C4-2B (cell line): ENCODE measurements around the gene TNFSF12.

Experiments used
- ZFX ChIP-seq: fragments of 450-650 bp; IDR thresholded peaks from 2 replicates; pipeline ENCODE4 v1.6.1; 2017
- TF ChIP-seq, protein P1 (sequence below): fragments of 450-650 bp; conservative IDR thresholded peaks from 2 replicates; pipeline ENCODE4 v1.5.1; 2017; ENCODE audit warnings: mild to moderate bottlenecking

DNA sequence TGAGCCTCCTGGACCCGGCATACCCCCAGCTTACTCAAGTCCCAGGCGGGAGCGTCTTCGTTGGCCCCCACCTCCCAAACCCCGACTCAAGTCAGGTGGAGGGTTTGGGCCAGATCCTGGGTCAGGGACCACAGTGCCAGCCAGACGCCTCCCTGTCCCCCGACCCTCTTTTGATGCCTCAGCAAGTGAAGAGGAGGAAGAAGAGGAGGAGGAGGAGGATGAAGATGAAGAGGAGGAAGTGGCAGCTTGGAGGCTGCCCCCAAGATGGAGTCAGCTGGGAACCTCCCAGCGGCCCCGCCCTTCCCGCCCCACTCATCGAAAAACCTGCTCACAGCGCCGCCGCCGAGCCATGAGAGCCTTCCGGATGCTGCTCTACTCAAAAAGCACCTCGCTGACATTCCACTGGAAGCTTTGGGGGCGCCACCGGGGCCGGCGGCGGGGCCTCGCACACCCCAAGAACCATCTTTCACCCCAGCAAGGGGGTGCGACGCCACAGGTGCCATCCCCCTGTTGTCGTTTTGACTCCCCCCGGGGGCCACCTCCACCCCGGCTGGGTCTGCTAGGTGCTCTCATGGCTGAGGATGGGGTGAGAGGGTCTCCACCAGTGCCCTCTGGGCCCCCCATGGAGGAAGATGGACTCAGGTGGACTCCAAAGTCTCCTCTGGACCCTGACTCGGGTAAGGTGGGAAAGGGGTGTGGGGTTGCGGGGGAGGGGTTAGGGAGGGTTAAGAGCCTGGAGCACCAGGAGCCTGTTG is 14.4 kb downstream of the TNFSF12 start:
- TF ChIP-seq, protein P1, sequence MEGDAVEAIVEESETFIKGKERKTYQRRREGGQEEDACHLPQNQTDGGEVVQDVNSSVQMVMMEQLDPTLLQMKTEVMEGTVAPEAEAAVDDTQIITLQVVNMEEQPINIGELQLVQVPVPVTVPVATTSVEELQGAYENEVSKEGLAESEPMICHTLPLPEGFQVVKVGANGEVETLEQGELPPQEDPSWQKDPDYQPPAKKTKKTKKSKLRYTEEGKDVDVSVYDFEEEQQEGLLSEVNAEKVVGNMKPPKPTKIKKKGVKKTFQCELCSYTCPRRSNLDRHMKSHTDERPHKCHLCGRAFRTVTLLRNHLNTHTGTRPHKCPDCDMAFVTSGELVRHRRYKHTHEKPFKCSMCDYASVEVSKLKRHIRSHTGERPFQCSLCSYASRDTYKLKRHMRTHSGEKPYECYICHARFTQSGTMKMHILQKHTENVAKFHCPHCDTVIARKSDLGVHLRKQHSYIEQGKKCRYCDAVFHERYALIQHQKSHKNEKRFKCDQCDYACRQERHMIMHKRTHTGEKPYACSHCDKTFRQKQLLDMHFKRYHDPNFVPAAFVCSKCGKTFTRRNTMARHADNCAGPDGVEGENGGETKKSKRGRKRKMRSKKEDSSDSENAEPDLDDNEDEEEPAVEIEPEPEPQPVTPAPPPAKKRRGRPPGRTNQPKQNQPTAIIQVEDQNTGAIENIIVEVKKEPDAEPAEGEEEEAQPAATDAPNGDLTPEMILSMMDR = no peak
- no peak for TF ChIP-seq ZFX
